SK-N-MC (cell line): ENCODE results near the gene CSF2RB.

Experiments
- DNase-seq: peaks from one replicate; pipeline ENCODE4 v3.0.0-alpha.2; 2011; ENCODE audit warnings: low read depth, low spot score
- H3K27ac ChIP-seq: fragments of 200-600 bp; sonication (generic); 2 replicates; pipeline ENCODE4 v1.5.1; 2016; ENCODE audit warnings: mixed run types
- H3K36me3 ChIP-seq: fragments of 200-600 bp; sonication (generic); 2 replicates; pipeline ENCODE4 v1.6.1; 2017; ENCODE audit warnings: antibody characterized with exemption, low read length, mixed read lengths; ENCODE audit not compliant: insufficient read depth
- H3K4me3 ChIP-seq: fragments of 200-600 bp; sonication (generic); 2 replicates; pipeline ENCODE4 v1.5.1; 2016
- H3K9ac ChIP-seq: fragments of 200-600 bp; sonication (generic); 2 replicates; pipeline ENCODE4 v1.8.0; 2017; ENCODE audit warnings: mixed run types, mixed read lengths; ENCODE audit not compliant: insufficient read length
- H3K9me3 ChIP-seq: fragments of 200-600 bp; sonication (generic); 2 replicates; pipeline ENCODE4 v1.6.1; 2017; ENCODE audit warnings: low read depth, mild to moderate bottlenecking, antibody characterized with exemption, low read length, moderate library complexity, mixed read lengths
- EZH2 ChIP-seq: fragments of 200-600 bp; sonication (generic); IDR thresholded peaks from one replicate; pipeline ENCODE4 v1.6.1; 2017; ENCODE audit warnings: antibody characterized with exemption
- FOXP2 ChIP-seq: optimal IDR thresholded peaks from 2 replicates; pipeline ENCODE3; 2011; ENCODE audit warnings: mild to moderate bottlenecking, moderate library complexity; ENCODE audit not compliant: insufficient read depth; ENCODE audit errors: extremely low read length, control extremely low read depth
- POLR2AphosphoS5 ChIP-seq: IDR thresholded peaks from 2 replicates; pipeline ENCODE4 v1.6.1; 2012; ENCODE audit warnings: mild to moderate bottlenecking, low read depth, low read length, borderline replicate concordance

CSF2RB gene

GRCh38 chr22:36910461-36910860, 3.0 kb upstream of the CSF2RB start:
- no peaks in the 10 kb centered on the region for H3K36me3 ChIP-seq
- H3K9me3 ChIP-seq = no peaks in the 10 kb centered on the region
- H3K4me3 ChIP-seq = no peak overlapping the region
- no peak overlapping the region for H3K9ac ChIP-seq
- H3K27ac ChIP-seq = no peak overlapping the region
- TF ChIP-seq EZH2 (no peak), FOXP2 (no peak), POLR2AphosphoS5 (no peak)
- no peak for DNase-seq

DNA sequence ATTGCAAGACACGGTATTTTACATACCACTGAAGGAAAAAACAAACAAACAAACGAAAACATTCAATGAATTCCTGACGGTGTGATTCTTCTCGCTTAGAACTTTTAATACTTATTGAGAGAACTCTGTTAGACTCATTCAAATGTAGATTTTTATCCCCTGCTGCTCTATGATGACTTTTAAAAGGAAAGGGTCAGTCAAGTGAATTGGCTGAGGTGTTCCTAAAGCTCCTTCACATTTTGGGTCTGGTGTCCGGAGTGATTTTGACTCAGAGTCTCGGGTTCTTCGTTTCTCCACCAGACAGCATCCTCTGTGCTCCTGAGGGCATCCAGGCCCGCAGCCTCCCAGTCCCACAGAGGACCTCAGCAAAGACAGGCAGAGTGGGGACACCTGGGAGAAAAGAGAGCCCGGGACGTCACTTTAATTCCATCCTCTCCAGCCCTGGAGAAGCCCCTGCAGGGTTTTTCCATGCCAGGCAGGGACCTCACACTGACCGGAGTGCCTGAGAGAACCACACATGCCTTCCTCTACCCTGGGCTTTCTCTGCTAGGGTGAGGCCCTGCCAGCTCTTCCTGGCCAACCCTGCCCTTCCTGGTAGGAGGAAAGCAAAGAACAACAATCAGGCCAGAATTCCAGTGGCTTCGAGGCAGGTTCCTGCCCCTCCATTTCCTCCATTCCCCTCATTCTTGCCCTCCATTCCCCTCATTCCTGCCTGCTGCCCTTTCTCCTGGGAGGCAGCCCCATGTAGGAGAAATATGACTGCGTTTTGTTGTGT, 1.4 kb upstream of the CSF2RB start:
- no peak for DNase-seq
- Histone ChIP-seq H3K36me3 (no peaks in the 10 kb centered on the region), H3K9me3 (no peaks in the 10 kb centered on the region), H3K27ac (no peak overlapping the region), H3K9ac (no peak overlapping the region), H3K4me3 (no peak overlapping the region)
- TF ChIP-seq FOXP2 = no peak
- TF ChIP-seq POLR2AphosphoS5 = no peak
- no peak for TF ChIP-seq EZH2

GRCh38 chr22:36912694-36913426, 568 bp upstream of the CSF2RB start:
- Histone ChIP-seq H3K27ac (no peak overlapping the region), H3K9ac (no peak overlapping the region), H3K9me3 (no peaks in the 10 kb centered on the region), H3K4me3 (no peak overlapping the region), H3K36me3 (no peaks in the 10 kb centered on the region)
- TF ChIP-seq POLR2AphosphoS5 = no peak
- no peak for TF ChIP-seq EZH2
- TF ChIP-seq FOXP2 = no peak
- no peak for DNase-seq

GRCh38 chr22:36914390-36914752, 943 bp downstream of the CSF2RB start:
- H3K27ac ChIP-seq = no peak overlapping the region

DNA sequence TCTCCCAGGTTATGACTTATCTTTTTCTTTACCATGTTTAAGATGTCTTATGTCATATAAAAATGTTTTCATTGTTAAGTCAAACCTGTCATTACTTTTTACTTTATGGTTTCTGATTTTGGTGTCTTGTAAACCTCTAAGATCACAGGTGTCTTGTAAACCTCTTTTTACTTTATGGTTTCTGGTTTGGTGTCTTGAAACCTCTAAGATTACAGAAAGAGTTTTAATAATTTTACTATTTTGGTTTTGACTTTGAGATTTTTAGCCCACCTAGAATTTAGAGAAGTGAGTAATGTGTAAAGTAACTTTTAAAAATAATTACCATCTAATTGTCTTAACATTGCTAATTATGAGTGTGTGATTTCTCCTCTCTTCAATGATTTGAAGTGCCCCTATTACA, 2.6 kb downstream of the CSF2RB start:
- no peaks in the 10 kb centered on the region for H3K36me3 ChIP-seq
- H3K9ac ChIP-seq = no peak overlapping the region
- H3K4me3 ChIP-seq = no peak overlapping the region
- TF ChIP-seq FOXP2 (no peak), EZH2 (no peak), POLR2AphosphoS5 (no peak)
- no peak overlapping the region for H3K27ac ChIP-seq
- DNase-seq = no peak
- no peaks in the 10 kb centered on the region for H3K9me3 ChIP-seq

More at GRCh38 chr22:36914390-36914752, 943 bp downstream of the CSF2RB start:
- no peak overlapping the region for H3K9ac ChIP-seq
- no peak for DNase-seq
- H3K4me3 ChIP-seq = no peak overlapping the region
- TF ChIP-seq FOXP2 = no peak
- no peak for TF ChIP-seq POLR2AphosphoS5
- no peak for TF ChIP-seq EZH2
- H3K9me3 ChIP-seq = no peaks in the 10 kb centered on the region
- H3K36me3 ChIP-seq = no peaks in the 10 kb centered on the region

- no peak overlapping the region for H3K27ac ChIP-seq
- H3K9ac ChIP-seq = no peak overlapping the region
- no peak for DNase-seq
- no peaks in the 10 kb centered on the region for H3K36me3 ChIP-seq
- H3K4me3 ChIP-seq = no peak overlapping the region
- no peaks in the 10 kb centered on the region for H3K9me3 ChIP-seq
- TF ChIP-seq EZH2 = no peak
- no peak for TF ChIP-seq FOXP2
- TF ChIP-seq POLR2AphosphoS5 = no peak
These were observed 5.3 kb downstream of the CSF2RB start for GRCh38 chr22:36918586-36919284.

- DNase-seq = no peak
- Histone ChIP-seq H3K9me3 (no peaks in the 10 kb centered on the region), H3K4me3 (no peak overlapping the region), H3K36me3 (no peaks in the 10 kb centered on the region), H3K9ac (no peak overlapping the region), H3K27ac (no peak overlapping the region)
- TF ChIP-seq EZH2 (no peak), FOXP2 (no peak), POLR2AphosphoS5 (no peak)
These were observed 8.1 kb downstream of the CSF2RB start for GRCh38 chr22:36921309-36922104.
